ENCODE results near the gene MGLL.
"Not testable (repeated sequence)": the region's sequence is repeated elsewhere in the genome, so short reads cannot be mapped to it uniquely, and the experiment has no call there.

MGLL gene

GRCh38 chr3:127685708-127686511, 136.4 kb downstream of the MGLL start:
- no peak for DNase-seq

GRCh38 chr3:127684871-127685707, 137.2 kb downstream of the MGLL start:
- no peak for DNase-seq

GRCh38 chr3:127682561-127682960, 139.8 kb downstream of the MGLL start:
- DNase-seq: no peak

GRCh38 chr3:127682175-127682554, 140.2 kb downstream of the MGLL start:
- not testable (repeated sequence) for DNase-seq

- no peak for DNase-seq
Observed at GRCh38 chr3:127680798-127681221, 141.5 kb downstream of the MGLL start.

- DNase-seq: no peak
Observed at GRCh38 chr3:127680146-127680661, 142.1 kb downstream of the MGLL start.

- DNase-seq: no peak
Observed at GRCh38 chr3:127679534-127680145, 142.7 kb downstream of the MGLL start.

- no peak for DNase-seq
Observed at GRCh38 chr3:127678611-127679533, 143.4 kb downstream of the MGLL start.

GRCh38 chr3:127678315-127678599, 144.1 kb downstream of the MGLL start:
- no peak for DNase-seq

- no peak for DNase-seq
Observed at GRCh38 chr3:127677541-127678314, 144.6 kb downstream of the MGLL start.

GRCh38 chr3:127676921-127677351, 145.4 kb downstream of the MGLL start:
- DNase-seq: no peak

- DNase-seq: no peak
Observed at GRCh38 chr3:127676456-127676855, 145.9 kb downstream of the MGLL start.

GRCh38 chr3:127675651-127676391, 146.5 kb downstream of the MGLL start:
- DNase-seq: no peak

GRCh38 chr3:127674790-127675189, 147.5 kb downstream of the MGLL start:
- no peak for DNase-seq

- no peak for DNase-seq
Observed at GRCh38 chr3:127674101-127674721, 148.1 kb downstream of the MGLL start.

GRCh38 chr3:127673191-127674100, 148.9 kb downstream of the MGLL start:
- DNase-seq: no peak

GRCh38 chr3:127672429-127673190, 149.7 kb downstream of the MGLL start, which contains the start of gene ABTB1:
Gene ABTB1, plus strand, starts transcription at chr3:127672952. Its CDS starts 74 bp downstream, at chr3:127673026.
- DNase-seq: peak; percentile 52
